OCI-LY7 (cell line): Measurements from ENCODE around the gene MTCL1. TPM values are rescaled to one million over a fixed set of nuclear protein-coding genes. Genes with fewer than 3 reads are reported as not detected.

ENCODE experiments used
- BruUV-seq: library from RNA; stranded (reverse); fragments of 400-500 nt; replicated peaks from 2 replicates; lab custom pipeline; 2021; lab: Mats Ljungman, UMichigan
- CTCF ChIA-PET: fragments of 300-600 bp; sonication (Branson Sonifier 250); formaldehyde crosslinking; loops from one replicate; lab custom pipeline; 2022; ENCODE audit warnings: antibody characterized with exemption; ENCODE audit not compliant: unreplicated experiment; lab: Charles Lee
- POLR2A ChIA-PET: fragments of 300-600 bp; sonication (Branson Sonifier 250); formaldehyde crosslinking; loops from one replicate; lab custom pipeline; 2022; ENCODE audit warnings: antibody characterized with exemption; lab: Charles Lee
- DNase-seq: peaks from one replicate; pipeline ENCODE4 v3.0.0-alpha.2; 2015; ENCODE audit warnings: low spot score
- H2AFZ ChIP-seq: fragments of 200-600 bp; sonication (generic), shearing (Covaris generic); 2 replicates; pipeline ENCODE4 v1.6.1; 2014; ENCODE audit warnings: mild to moderate bottlenecking, antibody characterized with exemption, low read length, moderate library complexity
- H3K27ac ChIP-seq: fragments of 200-600 bp; sonication (generic); 2 replicates; pipeline ENCODE4 v1.5.1; 2014; ENCODE audit warnings: mixed run types, low read depth, mild to moderate bottlenecking, moderate library complexity, low read length, inconsistent platforms; ENCODE audit not compliant: poor library complexity, severe bottlenecking
- H3K36me3 ChIP-seq: fragments of 200-600 bp; sonication (generic); 2 replicates; pipeline ENCODE4 v1.6.1; 2014; ENCODE audit warnings: mild to moderate bottlenecking, antibody characterized with exemption, low read length, moderate library complexity, mixed read lengths; ENCODE audit not compliant: insufficient read depth
- H3K4me1 ChIP-seq: fragments of 200-600 bp; sonication (generic); 2 replicates; pipeline ENCODE4 v1.5.1; 2014; ENCODE audit warnings: mild to moderate bottlenecking, low read length; ENCODE audit not compliant: insufficient read depth, poor library complexity, severe bottlenecking
- H3K4me2 ChIP-seq: fragments of 200-600 bp; sonication (generic); 2 replicates; pipeline ENCODE4 v1.6.1; 2014; ENCODE audit warnings: mild to moderate bottlenecking, low read length
- H3K4me3 ChIP-seq: fragments of 200-600 bp; sonication (generic); 2 replicates; pipeline ENCODE4 v1.5.1; 2014; ENCODE audit warnings: mild to moderate bottlenecking, low read depth, low read length; ENCODE audit not compliant: poor library complexity, severe bottlenecking
- H3K79me2 ChIP-seq: fragments of 200-600 bp; sonication (generic); 2 replicates; pipeline ENCODE4 v1.6.1; 2016; ENCODE audit warnings: low read depth, mild to moderate bottlenecking, low read length, moderate library complexity, mixed read lengths; ENCODE audit not compliant: insufficient read depth
- H3K9me2 ChIP-seq: fragments of 200-600 bp; sonication (generic); 2 replicates; pipeline ENCODE4 v1.6.1; 2016; ENCODE audit warnings: mild to moderate bottlenecking, low read length, mixed read lengths; ENCODE audit not compliant: insufficient read depth
- H3K9me3 ChIP-seq: fragments of 200-600 bp; sonication (generic); 2 replicates; pipeline ENCODE4 v1.6.1; 2014; ENCODE audit warnings: mild to moderate bottlenecking, mixed run types, low read length, mixed read lengths
- H4K20me1 ChIP-seq: fragments of 200-600 bp; sonication (generic); 2 replicates; pipeline ENCODE4 v1.6.1; 2014; ENCODE audit warnings: mild to moderate bottlenecking, antibody characterized with exemption, low read length, moderate library complexity, mixed read lengths; ENCODE audit not compliant: insufficient read depth
- EZH2phosphoT487 ChIP-seq: fragments of 200-600 bp; sonication (generic); IDR thresholded peaks from 2 replicates; pipeline ENCODE4 v1.6.1; 2018; ENCODE audit warnings: low read depth, borderline replicate concordance, mild to moderate bottlenecking, mixed run types, antibody characterized with exemption, low read length, moderate library complexity, mixed read lengths
- intact Hi-C: fragments of 100-400 bp; cut with micrococcal nuclease; formaldehyde crosslinking; loops from one replicate; pipeline ENCODE4 v1.10.0; 2022; ENCODE audit not compliant: unreplicated experiment
- total RNA-seq, 2 experiments: library from RNA; depleted of rRNA in 1 of 2; stranded (reverse); fragments of >200 nt in 1 of 2; shearing (Covaris generic) in 1 of 2; gene quantifications; 2 replicates each; pipeline ENCODE4 v1.2.3, GENCODE V29; 2014 to 2022
- TF ChIP-seq, protein P1 (sequence below): fragments of 200-600 bp; sonication (generic); conservative IDR thresholded peaks from 2 replicates; pipeline ENCODE4 v1.5.1; 2014; ENCODE audit warnings: mild to moderate bottlenecking, antibody characterized with exemption, low read length, moderate library complexity, mixed read lengths

Gene MTCL1
- total RNA-seq, 2 experiments from 2014 or later: 96.8 to 159 TPM

DNA sequence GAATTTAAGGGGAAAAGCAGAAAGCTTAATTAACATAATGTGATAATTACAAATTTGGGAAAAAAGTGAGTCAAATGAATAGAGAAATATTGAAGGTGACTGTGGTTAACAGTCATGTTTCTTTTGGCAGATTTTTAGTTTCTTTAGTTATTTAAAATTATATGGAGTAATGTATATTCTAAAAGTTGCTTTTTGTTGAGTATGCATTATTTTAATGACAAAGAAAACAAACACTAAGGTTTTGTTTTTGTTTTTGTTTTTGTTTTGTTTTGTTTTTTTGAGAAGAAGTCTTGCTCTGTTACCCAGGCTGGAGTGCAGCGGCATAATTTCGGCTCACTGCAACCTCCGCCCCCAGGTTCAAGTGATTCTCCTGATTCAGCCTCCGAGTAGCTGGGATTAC is 30.3 kb upstream of the MTCL1 start:
- no peaks in the 10 kb centered on the region for H3K4me1 ChIP-seq
- TF ChIP-seq EZH2phosphoT487: no peak
- TF ChIP-seq, protein P1, sequence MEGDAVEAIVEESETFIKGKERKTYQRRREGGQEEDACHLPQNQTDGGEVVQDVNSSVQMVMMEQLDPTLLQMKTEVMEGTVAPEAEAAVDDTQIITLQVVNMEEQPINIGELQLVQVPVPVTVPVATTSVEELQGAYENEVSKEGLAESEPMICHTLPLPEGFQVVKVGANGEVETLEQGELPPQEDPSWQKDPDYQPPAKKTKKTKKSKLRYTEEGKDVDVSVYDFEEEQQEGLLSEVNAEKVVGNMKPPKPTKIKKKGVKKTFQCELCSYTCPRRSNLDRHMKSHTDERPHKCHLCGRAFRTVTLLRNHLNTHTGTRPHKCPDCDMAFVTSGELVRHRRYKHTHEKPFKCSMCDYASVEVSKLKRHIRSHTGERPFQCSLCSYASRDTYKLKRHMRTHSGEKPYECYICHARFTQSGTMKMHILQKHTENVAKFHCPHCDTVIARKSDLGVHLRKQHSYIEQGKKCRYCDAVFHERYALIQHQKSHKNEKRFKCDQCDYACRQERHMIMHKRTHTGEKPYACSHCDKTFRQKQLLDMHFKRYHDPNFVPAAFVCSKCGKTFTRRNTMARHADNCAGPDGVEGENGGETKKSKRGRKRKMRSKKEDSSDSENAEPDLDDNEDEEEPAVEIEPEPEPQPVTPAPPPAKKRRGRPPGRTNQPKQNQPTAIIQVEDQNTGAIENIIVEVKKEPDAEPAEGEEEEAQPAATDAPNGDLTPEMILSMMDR: no peak
- H3K27ac ChIP-seq: no peak overlapping the region
- H3K79me2 ChIP-seq: no peaks in the 10 kb centered on the region
- no peak overlapping the region for H2AFZ ChIP-seq
- H3K4me2 ChIP-seq: no peak overlapping the region
- ChIA-PET CTCF (no interaction called here), POLR2A (interaction anchor here (0.9 to 1.1 kb wide), 2 partner anchors 13 to 247 kb away, joined by 3 read pairs; no protein-coding TSS in a partner anchor)
- DNase-seq: no peak
- no peak overlapping the region for H3K4me3 ChIP-seq
- H3K9me2 ChIP-seq: no peaks in the 10 kb centered on the region
- peaks cover 2% of the 10 kb centered on the region; the same call in 1 of the 2 replicates for H3K36me3 ChIP-seq
- peaks cover 10% of the 10 kb centered on the region; the same call in 1 of the 2 replicates for H3K9me3 ChIP-seq
- intact Hi-C loops: no loop called here
- BruUV-seq: no TSS peak
- no peaks in the 10 kb centered on the region for H4K20me1 ChIP-seq

DNA sequence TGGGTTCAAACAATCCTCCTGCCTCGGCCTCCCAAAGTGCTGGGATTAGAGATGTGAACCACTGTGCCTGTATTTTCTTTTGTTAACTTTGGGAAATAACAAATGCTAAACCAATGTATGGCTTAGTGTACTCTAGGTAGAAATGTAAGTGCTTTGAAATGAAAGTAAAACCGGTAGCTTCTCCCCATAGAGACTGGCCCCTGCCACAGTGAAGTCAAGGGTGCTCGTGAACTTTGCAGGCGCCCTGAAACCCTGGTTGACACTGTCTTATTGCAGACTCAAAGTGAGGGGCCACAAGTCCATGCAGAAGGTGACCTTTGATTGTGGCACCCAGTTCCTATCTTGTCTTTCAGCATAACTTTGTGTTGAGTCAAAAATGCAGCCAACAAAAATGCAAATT is 24.2 kb upstream of the MTCL1 start:
- POLR2A ChIA-PET: interaction anchor here (0.7 to 0.8 kb wide), 3 partner anchors 9 to 303 kb away, joined by 3 read pairs; no protein-coding TSS in a partner anchor
- no peak overlapping the region for H3K27ac ChIP-seq
- intact Hi-C loops: no loop called here
- no peaks in the 10 kb centered on the region for H3K4me1 ChIP-seq
- no peak for DNase-seq
- H3K9me2 ChIP-seq: no peaks in the 10 kb centered on the region
- no peaks in the 10 kb centered on the region for H3K79me2 ChIP-seq
- H4K20me1 ChIP-seq: no peaks in the 10 kb centered on the region
- peak overlapping the region; percentile 30; the same call in 1 of the 2 replicates for H3K4me2 ChIP-seq
- no peaks in the 10 kb centered on the region for H3K36me3 ChIP-seq
- no peak overlapping the region for H3K4me3 ChIP-seq
- no peak for TF ChIP-seq EZH2phosphoT487
- TF ChIP-seq, protein P1: no peak
- CTCF ChIA-PET: no interaction called here
- no peaks in the 10 kb centered on the region for H3K9me3 ChIP-seq
- H2AFZ ChIP-seq: peak overlapping the region; percentile 72
- BruUV-seq: no TSS peak

DNA sequence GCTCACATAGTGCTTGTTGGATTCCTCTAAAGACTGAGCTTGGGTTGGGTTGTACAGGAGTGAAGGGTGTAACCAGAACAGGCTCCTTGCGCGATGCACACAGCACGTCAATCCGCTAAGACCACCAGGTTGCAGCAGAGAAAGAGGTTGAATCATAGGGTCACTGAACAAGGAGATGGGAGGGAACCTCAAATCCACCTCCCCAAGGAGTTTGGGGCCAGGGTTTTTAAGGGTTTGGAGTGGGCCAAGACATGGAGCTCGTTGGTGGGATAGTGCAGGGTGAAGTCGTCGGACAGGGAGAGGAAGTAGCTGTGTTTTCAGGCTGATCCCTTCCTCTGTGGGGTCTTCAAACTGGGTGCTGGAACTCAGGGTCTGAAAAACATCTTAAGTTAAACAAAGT is 20.8 kb upstream of the MTCL1 start:
- DNase-seq: no peak
- BruUV-seq: no TSS peak
- H2AFZ ChIP-seq: no peak overlapping the region
- ChIA-PET CTCF (no interaction called here), POLR2A (interaction anchor here (0.6 kb wide), 1 partner anchor 14 kb away, joined by 3 read pairs; no protein-coding TSS in a partner anchor)
- intact Hi-C loops: no loop called here
- H3K4me1 ChIP-seq: no peaks in the 10 kb centered on the region
- H3K4me3 ChIP-seq: no peak overlapping the region
- H3K36me3 ChIP-seq: no peaks in the 10 kb centered on the region
- H3K79me2 ChIP-seq: no peaks in the 10 kb centered on the region
- H3K4me2 ChIP-seq: no peak overlapping the region
- no peaks in the 10 kb centered on the region for H3K9me3 ChIP-seq
- TF ChIP-seq EZH2phosphoT487: no peak
- TF ChIP-seq, protein P1: no peak
- no peak overlapping the region for H3K27ac ChIP-seq
- H3K9me2 ChIP-seq: no peaks in the 10 kb centered on the region
- no peaks in the 10 kb centered on the region for H4K20me1 ChIP-seq
